Spleen (tissue), 11 donors: ENCODE data around the gene SLIT3. TPM values are rescaled to one million over a fixed set of nuclear protein-coding genes. Genes with fewer than 3 reads are reported as not detected.

Source experiments
- DNase-seq: peaks from one replicate; pipeline ENCODE4 v3.0.0-alpha.2; 2020
- H3K27ac ChIP-seq, 8 donors: fragments of 200-600 bp; sonication (generic) in 7 of 8; 1 replicate in 4 of 8; 2 replicates in 4 of 8; pipeline versions ENCODE4 v1.5.0 to v1.8.0; 2016 to 2021; ENCODE audit warnings: inconsistent platforms in 4 of 8, mild to moderate bottlenecking in 4 of 8, moderate library complexity in 1 of 8
- H3K27me3 ChIP-seq, 7 donors: fragments of 200-600 bp; sonication (generic) in 6 of 7; replicated peaks in 1 of 7; 1 replicate in 4 of 7; 2 replicates in 3 of 7; pipeline versions ENCODE4 v1.5.0 to v1.8.0; 2016 to 2021; ENCODE audit warnings: inconsistent platforms in 3 of 7, mild to moderate bottlenecking in 1 of 7
- H3K36me3 ChIP-seq, 6 donors: fragments of 200-600 bp; sonication (generic) in 5 of 6; 1 replicate in 4 of 6; 2 replicates in 2 of 6; pipeline versions ENCODE4 v1.5.0 to v1.8.0; 2016 to 2021; ENCODE audit warnings: inconsistent platforms in 2 of 6
- H3K4me1 ChIP-seq, 6 donors: fragments of 200-600 bp; sonication (generic) in 5 of 6; 1 replicate in 3 of 6; 2 replicates in 3 of 6; pipeline versions ENCODE4 v1.5.0 to v1.8.0; 2016 to 2021; ENCODE audit warnings: inconsistent platforms in 3 of 6
- H3K4me3 ChIP-seq, 8 donors: fragments of 200-600 bp; sonication (generic) in 7 of 8; 1 replicate in 4 of 8; 2 replicates in 4 of 8; pipeline versions ENCODE4 v1.5.0 to v1.8.0; 2016 to 2021; ENCODE audit warnings: inconsistent platforms in 4 of 8, mild to moderate bottlenecking in 4 of 8, moderate library complexity in 2 of 8
- H3K9me3 ChIP-seq, 8 donors: fragments of 200-600 bp; sonication (generic) in 7 of 8; 1 replicate in 4 of 8; 2 replicates in 4 of 8; pipeline versions ENCODE4 v1.5.0 to v1.8.0; 2016 to 2021; ENCODE audit warnings: inconsistent platforms in 4 of 8
- CTCF ChIP-seq, 11 experiments: fragments of 200-600 bp in 7 of 11; fragments of 450-650 bp in 4 of 11; sonication (generic) in 4 of 11; IDR thresholded peaks in 8 of 11; conservative IDR thresholded peaks in 3 of 11; 1 replicate in 7 of 11; 2 replicates in 4 of 11; pipeline versions ENCODE4 v1.4.0 to v1.8.0; 2016 to 2021; ENCODE audit warnings: antibody characterized with exemption in 11 of 11, inconsistent platforms in 4 of 11, mild to moderate bottlenecking in 1 of 11
- POLR2A ChIP-seq, 3 donors: fragments of 450-650 bp; IDR thresholded peaks; one replicate each; pipeline ENCODE4 v1.5.1; 2017; ENCODE audit warnings: antibody characterized with exemption in 3 of 3, mild to moderate bottlenecking in 1 of 3
- POLR2AphosphoS5 ChIP-seq, 3 donors: sonication (generic); formaldehyde crosslinking; IDR thresholded peaks; one replicate each; pipeline ENCODE4 v1.5.1; 2017; ENCODE audit warnings: antibody characterized with exemption in 3 of 3
- WGBS, 5 donors: extraction: QIAGEN DNeasy Blood & Tissue Kit in 3 of 5; methylation state at CpG; one replicate each; pipeline versions ENCODE4 v1.1.5 to v1.1.7; 2013 to 2018; 5-methylcytosine and 5-hydroxymethylcytosine counted together
- intact Hi-C: fragments of 100-400 bp; cut with DNase I; formaldehyde crosslinking; loops from one replicate; pipeline ENCODE4 v1.15.0; 2023; ENCODE audit warnings: low total_unique reads
- polyA plus RNA-seq, 3 donors: library from polyadenylated mRNA; stranded (reverse); fragments of 200-250 nt; gene quantifications; one replicate each; pipeline ENCODE4 v1.2.1, GENCODE V29; 2013
- total RNA-seq, 7 donors: library from RNA; depleted of rRNA in 3 of 7; stranded (reverse); fragments of >200 nt in 3 of 7; fragmentation: NEBNext Ultra II Directional in 4 of 7; extraction: Animal tissue kit (Norgen Biotek cat#: 25700) in 4 of 7; gene quantifications; one replicate each; pipeline versions ENCODE4 v1.1.0 to v1.2.1, GENCODE V29; 2016 to 2021
- donor health status: healthy with polysubstance abuse.
- donor health status: DM: no; HTN: no; CAD: no; lungs with moderate emphysema.
- donor health status: DM: no; HTN: no; CAD: no.
- donor health status: Bipolar disorder and iron deficiency.
- donor health status: healthy.
- donor health status: DM: no; HTN: no; CAD: no.
- donor health status: DM: yes; HTN: yes; CAD: no.

SLIT3 gene
- total and polyA plus RNA-seq, 10 donors, result 0.33 to 54.0 (median 13.2) TPM

- Histone ChIP-seq H3K27ac (no peak overlapping the region), H3K27me3 (no peaks in the 10 kb centered on the region), H3K4me3 (no peak overlapping the region), H3K9me3 (no peaks in the 10 kb centered on the region), H3K4me1 (no peaks in the 10 kb centered on the region), H3K36me3 (peaks cover 0 to 8% (median 0%) of the 10 kb centered on the region in 6 donors)
- peak; percentile 8 for DNase-seq
- intact Hi-C loops, result loop anchor here (10.0 kb wide), 1 partner anchor 912 kb away; the partner anchor contains the start of gene SPDL1
- TF ChIP-seq CTCF (IDR thresholded peaks at IDR 0.05 in 8 of 11, conservative IDR thresholded peaks at IDR 0.05 in 3 of 11) (no peak), POLR2A (IDR thresholded peaks at IDR 0.05) (no peak), POLR2AphosphoS5 (IDR thresholded peaks at IDR 0.05) (no peak)
- 80 to 87% (median 86%) methylated on average over 4 of the region's 4 CpGs for WGBS, 5 donors
Observed at GRCh38 chr5:168672888-168673287, 628.1 kb downstream of the SLIT3 start.

GRCh38 chr5:168672016-168672415 lies 628.9 kb downstream of the SLIT3 start:
- Histone ChIP-seq H3K27me3 (no peaks in the 10 kb centered on the region), H3K9me3 (no peaks in the 10 kb centered on the region), H3K4me3 (no peak overlapping the region), H3K4me1 (no peaks in the 10 kb centered on the region), H3K36me3 (peaks cover 0 to 8% (median 0%) of the 10 kb centered on the region in 6 donors), H3K27ac (no peak overlapping the region)
- peak; percentile 51 for DNase-seq
- TF ChIP-seq POLR2A (IDR thresholded peaks at IDR 0.05) (no peak), POLR2AphosphoS5 (IDR thresholded peaks at IDR 0.05) (no peak), CTCF (IDR thresholded peaks at IDR 0.05 in 8 of 11, conservative IDR thresholded peaks at IDR 0.05 in 3 of 11) (no peak)
- WGBS, 5 donors, result 69 to 79% (median 74%) methylated on average over 6 of the region's 6 CpGs
- intact Hi-C loops, result loop anchor here (10.0 kb wide), 1 partner anchor 913 kb away; the partner anchor contains the start of gene SPDL1

GRCh38 chr5:168670881-168671575 lies 629.9 kb downstream of the SLIT3 start:
- peaks cover 0 to 8% (median 0%) of the 10 kb centered on the region in 6 donors for H3K36me3 ChIP-seq
- peak; percentile 75 for DNase-seq
- no peaks in the 10 kb centered on the region for H3K27me3 ChIP-seq
- no peak overlapping the region for H3K27ac ChIP-seq
- H3K9me3 ChIP-seq, result no peaks in the 10 kb centered on the region
- H3K4me3 ChIP-seq, result no peak overlapping the region
- TF ChIP-seq CTCF (IDR thresholded peaks at IDR 0.05 in 8 of 11, conservative IDR thresholded peaks at IDR 0.05 in 3 of 11) (no peak), POLR2AphosphoS5 (IDR thresholded peaks at IDR 0.05) (no peak), POLR2A (IDR thresholded peaks at IDR 0.05) (no peak)
- intact Hi-C loops, result loop anchor here (10.0 kb wide), 1 partner anchor 914 kb away; the partner anchor contains the start of gene SPDL1
- no peaks in the 10 kb centered on the region for H3K4me1 ChIP-seq
- WGBS, 5 donors, result 80 to 86% (median 84%) methylated on average over 2 to 22 of the region's 22 CpGs

- 87 to 97% (median 90%) methylated on average over 6 of the region's 6 CpGs for WGBS, 5 donors
- peaks cover 0 to 8% (median 0%) of the 10 kb centered on the region in 6 donors for H3K36me3 ChIP-seq
- DNase-seq, result peak; percentile 49
- no peak overlapping the region for H3K27ac ChIP-seq
- H3K4me3 ChIP-seq, result no peak overlapping the region
- intact Hi-C loops, result loop anchor here (10.0 kb wide), 1 partner anchor 915 kb away; the partner anchor contains the start of gene SPDL1
- no peak for TF ChIP-seq POLR2A (IDR thresholded peaks at IDR 0.05)
- TF ChIP-seq CTCF (IDR thresholded peaks at IDR 0.05 in 8 of 11, conservative IDR thresholded peaks at IDR 0.05 in 3 of 11), result no peak
- no peak for TF ChIP-seq POLR2AphosphoS5 (IDR thresholded peaks at IDR 0.05)
- H3K27me3 ChIP-seq, result no peaks in the 10 kb centered on the region
- no peaks in the 10 kb centered on the region for H3K9me3 ChIP-seq
- no peaks in the 10 kb centered on the region for H3K4me1 ChIP-seq
Observed at GRCh38 chr5:168669668-168670378, 631.1 kb downstream of the SLIT3 start.
